GM10266 (cell line): Measurements from ENCODE around the gene TP53AIP1.

Experiments used
- DNase-seq: peaks from one replicate; pipeline ENCODE4 v3.0.0; 2012; ENCODE audit errors: extremely low spot score
- CTCF ChIP-seq: IDR thresholded peaks from 2 replicates; pipeline ENCODE4 v1.5.1; 2012; ENCODE audit warnings: mild to moderate bottlenecking, low read depth; ENCODE audit not compliant: control insufficient read depth, insufficient read depth; ENCODE audit errors: missing control alignments

Gene TP53AIP1

DNA sequence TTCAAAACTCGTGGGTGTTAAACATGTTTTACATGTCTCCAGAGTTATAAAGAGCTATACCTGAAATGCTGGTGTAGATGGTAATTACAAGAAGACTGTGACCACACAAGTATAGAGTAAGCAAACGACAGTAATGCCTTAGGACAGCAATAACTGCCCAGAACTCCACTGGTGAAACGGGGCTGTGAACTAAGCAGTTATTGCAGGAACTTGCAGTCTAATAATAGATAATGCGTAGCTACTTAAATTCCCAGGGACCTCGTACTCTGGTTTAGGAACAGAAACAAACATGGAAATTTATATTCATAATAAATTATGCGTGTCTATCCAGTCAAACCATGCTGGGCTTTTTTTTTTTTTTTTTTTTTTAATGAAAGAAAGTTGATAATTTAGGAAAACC is 24.9 kb upstream of the TP53AIP1 start:
- TF ChIP-seq CTCF = no peak
- no peak for DNase-seq

- peak; percentile 51 for DNase-seq
- no peak for TF ChIP-seq CTCF
These were observed 22.8 kb upstream of the TP53AIP1 start for GRCh38 chr11:128965485-128965884.

DNA sequence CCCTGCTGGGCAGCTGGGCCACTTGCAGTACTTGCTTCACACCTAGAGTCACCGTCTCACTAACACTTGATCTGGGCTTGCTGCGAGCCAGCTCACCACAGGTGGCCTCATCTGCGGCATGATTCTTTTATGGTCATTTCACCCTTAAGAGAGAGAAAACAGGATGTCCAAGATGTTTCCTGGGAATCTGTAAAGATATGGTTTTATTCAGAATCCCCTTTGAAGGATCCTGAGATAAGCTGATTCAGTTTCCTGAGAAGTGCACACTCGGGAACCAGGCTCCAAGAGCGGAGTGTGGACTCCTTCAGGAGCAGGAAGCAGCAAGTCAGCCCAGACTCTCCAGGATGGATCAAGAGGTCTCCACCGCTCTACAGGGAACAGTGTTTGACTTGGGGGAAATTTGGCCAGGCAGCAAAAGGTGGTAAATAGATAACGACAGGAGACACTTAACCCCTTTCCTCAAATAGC is 21.8 kb upstream of the TP53AIP1 start:
- no peak for TF ChIP-seq CTCF
- DNase-seq = no peak

DNA sequence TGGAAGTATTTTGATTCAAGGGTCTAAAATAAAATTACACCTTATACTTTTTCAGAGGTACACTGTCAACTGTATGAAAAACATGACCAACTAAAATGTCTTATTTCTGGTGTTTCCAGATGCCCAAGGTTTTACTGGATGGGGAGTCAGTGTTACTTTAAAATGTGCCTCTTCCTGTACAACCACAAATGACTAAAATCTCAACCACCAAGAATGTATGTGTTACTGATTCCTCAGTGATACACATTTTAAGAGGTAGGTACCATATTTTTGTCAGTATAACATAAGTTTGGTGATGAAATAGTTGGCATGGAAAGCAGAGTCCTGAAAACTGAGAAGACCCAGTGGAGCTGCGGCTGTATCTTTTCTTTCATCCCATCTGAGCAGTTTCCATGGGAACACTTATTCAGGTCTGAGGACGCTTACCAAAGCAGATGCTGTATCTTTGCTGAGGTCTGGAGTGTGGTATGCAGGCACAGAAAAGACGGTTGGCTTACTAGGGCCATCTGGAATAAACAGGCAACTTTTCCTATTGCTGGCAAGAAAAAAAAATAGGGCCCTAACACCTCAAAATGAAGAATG is 21.2 kb upstream of the TP53AIP1 start:
- DNase-seq = no peak
- no peak for TF ChIP-seq CTCF

DNA sequence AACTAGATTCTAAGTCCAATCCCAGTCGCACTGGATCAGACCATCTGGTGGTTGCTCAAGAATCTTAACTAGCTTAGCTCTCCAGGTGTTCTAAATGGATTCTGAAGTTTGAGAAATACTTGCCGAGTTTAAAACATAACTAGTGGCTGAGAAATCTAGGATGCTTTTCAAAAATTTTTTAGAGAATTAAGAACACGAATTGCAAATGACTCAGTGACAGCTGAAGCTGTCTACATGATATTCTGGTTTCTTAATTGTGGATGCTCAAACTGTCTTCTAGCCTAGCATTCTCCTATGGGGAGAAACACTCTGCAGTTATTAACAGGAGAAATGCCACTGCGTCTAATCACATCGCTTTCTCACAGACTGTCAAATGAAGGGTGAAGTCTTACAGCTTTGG is 20.2 kb upstream of the TP53AIP1 start:
- no peak for TF ChIP-seq CTCF
- no peak for DNase-seq

- no peak for TF ChIP-seq CTCF
- no peak for DNase-seq
These were observed 19.0 kb upstream of the TP53AIP1 start for GRCh38 chr11:128961645-128962044.

DNA sequence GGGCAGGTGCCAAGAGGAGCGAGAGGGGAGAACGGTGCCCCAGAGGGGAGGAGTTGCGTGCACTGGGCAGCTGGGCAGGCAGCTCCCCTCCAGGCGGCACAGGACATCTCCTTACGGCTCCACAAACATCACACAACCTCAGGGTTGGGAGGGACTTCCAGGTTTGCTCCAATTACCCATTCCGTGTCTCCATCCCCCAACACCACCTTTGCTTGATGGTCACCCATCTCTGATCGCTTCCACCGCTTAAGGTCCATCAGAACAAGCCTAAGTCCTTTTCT is 14.5 kb upstream of the TP53AIP1 start:
- no peak for TF ChIP-seq CTCF
- DNase-seq = no peak
